Ectodermal cell (in vitro differentiated cells): ENCODE results near the gene SOD1.
"Not testable (repeated sequence)": the region's sequence is repeated elsewhere in the genome, so short reads cannot be mapped to it uniquely, and the experiment has no call there.

Source experiments
- H3K27ac ChIP-seq: 2 replicates; pipeline ENCODE4 v1.7.0; 2013; ENCODE audit warnings: mild to moderate bottlenecking, low read depth, low read length; ENCODE audit not compliant: insufficient read depth, poor library complexity, severe bottlenecking
- H3K27me3 ChIP-seq: 2 replicates; pipeline ENCODE4 v1.7.0; 2013; ENCODE audit warnings: mild to moderate bottlenecking, low read length; ENCODE audit not compliant: insufficient read depth, control insufficient read depth, poor library complexity, severe bottlenecking
- H3K36me3 ChIP-seq: one replicate; pipeline ENCODE4 v1.7.0; 2013; ENCODE audit warnings: low read length; ENCODE audit not compliant: control insufficient read depth, insufficient read depth
- H3K4me1 ChIP-seq: one replicate; pipeline ENCODE4 v1.7.0; 2013; ENCODE audit warnings: low read length; ENCODE audit not compliant: control insufficient read depth, insufficient read depth
- H3K4me3 ChIP-seq: 2 replicates; pipeline ENCODE4 v1.7.0; 2013; ENCODE audit warnings: low read depth, low read length, control low read depth; ENCODE audit not compliant: insufficient read depth
- H3K9me3 ChIP-seq: 2 replicates; pipeline ENCODE4 v1.7.0; 2013; ENCODE audit warnings: mild to moderate bottlenecking, low read length, moderate library complexity; ENCODE audit not compliant: control insufficient read depth
- WGBS, 2 experiments: methylation state at CpG; one replicate each; pipeline ENCODE4 v1.1.7; 2013; ENCODE audit warnings: missing lambda C conversion rate in 2 of 2; 5-methylcytosine and 5-hydroxymethylcytosine counted together

The SOD1 gene

DNA sequence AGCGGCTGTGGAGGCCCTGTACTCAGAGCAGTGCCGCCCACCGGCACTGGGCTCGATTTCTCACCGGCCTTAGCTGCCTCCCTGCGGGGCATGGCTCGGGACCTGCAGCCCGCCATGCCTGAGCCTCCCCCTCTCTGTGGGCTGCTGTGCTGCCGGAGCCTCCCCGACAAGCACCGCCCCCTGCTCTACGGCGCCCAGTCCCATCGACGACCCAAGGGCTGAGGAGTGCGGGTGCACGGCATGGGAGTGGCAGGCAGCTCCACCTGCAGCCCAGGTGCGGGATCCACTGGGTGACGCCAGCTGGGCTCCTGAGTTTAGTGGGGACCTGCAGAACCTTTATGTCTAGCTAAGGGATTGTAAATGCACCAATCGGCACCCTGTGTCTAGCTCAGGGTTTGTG is 5.2 kb upstream of the SOD1 start:
- Histone ChIP-seq H3K36me3 (no peaks in the 10 kb centered on the region), H3K27ac (no peak overlapping the region), H3K4me3 (no peak overlapping the region), H3K4me1 (no peaks in the 10 kb centered on the region), H3K9me3 (no peaks in the 10 kb centered on the region), H3K27me3 (no peaks in the 10 kb centered on the region)
- WGBS, 2 experiments: 95% methylated on average over 20 of the region's 20 CpGs

DNA sequence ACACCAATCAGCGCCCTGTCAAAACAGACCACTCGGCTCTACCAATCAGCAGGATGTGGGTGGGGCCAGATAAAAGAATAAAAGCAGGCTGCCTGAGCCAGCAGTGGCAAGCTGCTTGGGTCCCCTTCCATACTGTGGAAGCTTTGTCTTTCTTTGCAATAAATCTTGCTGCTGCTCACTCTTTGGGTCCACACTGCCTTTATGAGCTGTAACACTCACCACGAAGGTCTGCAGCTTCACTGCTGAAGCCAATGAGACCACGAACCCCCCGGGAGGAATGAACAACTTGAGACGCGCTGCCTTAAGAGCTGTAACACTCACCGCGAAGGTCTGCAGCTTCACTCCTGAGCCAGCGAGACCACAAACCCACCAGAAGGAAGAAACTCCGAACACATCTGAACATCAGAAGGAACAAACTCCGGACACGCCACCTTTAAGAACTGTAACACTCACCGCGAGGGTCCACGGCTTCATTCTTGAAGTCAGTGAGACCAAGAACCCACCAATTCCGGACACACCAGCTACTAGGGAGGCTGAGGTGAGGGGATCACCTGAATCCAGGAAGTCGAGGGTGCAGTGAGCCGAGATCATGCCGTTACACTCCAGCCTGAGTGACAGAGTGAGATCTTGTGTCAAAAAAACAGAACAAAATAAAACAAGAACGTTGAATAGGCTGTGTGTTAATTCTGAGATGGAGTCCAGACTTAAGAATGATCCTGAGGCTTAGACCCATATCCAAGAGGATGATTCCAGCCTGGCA is 4.5 kb upstream of the SOD1 start:
- H3K4me3 ChIP-seq, H3K27me3 ChIP-seq, H3K4me1 ChIP-seq, H3K9me3 ChIP-seq, H3K36me3 ChIP-seq, H3K27ac ChIP-seq: not testable (repeated sequence)
- 93 to 94% methylated on average over 18 to 19 of the region's 21 CpGs for WGBS, 2 experiments

DNA sequence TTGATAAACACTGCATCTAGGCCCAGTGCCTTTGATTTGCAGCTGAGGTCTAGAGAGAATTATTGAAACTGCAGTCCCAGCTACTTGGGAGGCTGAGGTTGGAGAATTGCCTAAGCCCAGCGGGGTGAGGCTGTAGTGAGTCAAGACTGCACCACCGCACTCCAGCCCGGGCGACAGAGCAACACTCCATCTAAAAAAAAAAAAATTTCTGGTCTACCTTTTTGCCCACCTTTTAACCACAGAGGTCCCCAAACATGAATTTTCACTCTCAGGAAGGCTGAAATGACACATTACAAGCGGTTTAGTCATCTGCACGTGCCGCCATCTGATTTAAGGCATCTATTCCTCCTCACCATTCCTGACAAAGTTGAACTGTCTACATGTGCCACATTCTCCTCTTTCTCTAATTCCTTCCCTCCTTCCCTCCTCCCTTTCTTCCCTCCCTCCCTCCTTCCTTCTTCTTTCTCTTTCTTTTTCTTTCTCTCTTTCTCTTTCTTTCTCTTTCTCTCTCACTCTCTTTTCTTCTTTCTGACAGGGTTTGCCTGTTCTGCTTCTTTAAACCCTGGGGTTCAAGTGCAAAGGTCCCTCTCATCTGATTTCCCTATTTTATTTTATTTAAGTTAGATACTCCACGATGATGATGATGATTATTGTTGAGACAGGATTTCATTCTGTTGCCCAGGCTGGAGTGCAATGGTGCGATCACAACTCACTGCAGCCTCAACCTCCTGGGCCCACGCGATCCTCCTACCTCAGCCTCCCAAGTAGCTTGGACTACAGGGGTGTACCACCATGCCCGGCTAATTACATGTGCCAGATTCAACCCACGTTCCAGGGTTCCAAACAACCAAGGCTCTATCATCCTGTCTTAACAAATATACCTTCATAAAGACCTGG is 3.0 kb upstream of the SOD1 start:
- H3K9me3 ChIP-seq: no peaks in the 10 kb centered on the region
- no peak overlapping the region for H3K27ac ChIP-seq
- H3K36me3 ChIP-seq: peaks cover 1% of the 10 kb centered on the region
- no peak overlapping the region for H3K4me3 ChIP-seq
- H3K4me1 ChIP-seq: no peaks in the 10 kb centered on the region
- H3K27me3 ChIP-seq: no peaks in the 10 kb centered on the region
- 93 to 97% methylated on average over 12 to 13 of the region's 13 CpGs for WGBS, 2 experiments

DNA sequence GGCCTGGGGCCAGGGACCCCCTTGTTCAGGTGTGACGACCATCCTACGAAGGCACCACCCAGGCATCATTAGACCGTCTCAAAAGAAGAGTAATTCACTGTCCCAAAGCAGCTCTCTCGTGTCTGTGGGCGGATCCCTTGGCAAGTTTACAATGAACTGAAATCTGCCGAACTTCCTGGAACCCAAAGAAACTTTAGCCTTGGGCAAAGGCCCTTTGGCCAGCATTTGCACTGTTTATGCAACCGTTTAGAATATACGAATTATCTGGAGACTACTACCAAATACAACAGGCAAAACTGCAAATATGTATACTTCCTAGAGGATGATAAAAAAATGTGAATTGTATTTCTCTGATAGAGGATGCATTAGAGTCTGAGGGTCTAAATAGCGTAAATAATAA is 1.4 kb upstream of the SOD1 start:
- Histone ChIP-seq H3K9me3 (no peaks in the 10 kb centered on the region), H3K4me3 (no peak overlapping the region), H3K27ac (no peak overlapping the region), H3K4me1 (no peaks in the 10 kb centered on the region), H3K27me3 (no peaks in the 10 kb centered on the region), H3K36me3 (peaks cover 4% of the 10 kb centered on the region)
- 92 to 93% methylated on average over 9 of the region's 9 CpGs for WGBS, 2 experiments

DNA sequence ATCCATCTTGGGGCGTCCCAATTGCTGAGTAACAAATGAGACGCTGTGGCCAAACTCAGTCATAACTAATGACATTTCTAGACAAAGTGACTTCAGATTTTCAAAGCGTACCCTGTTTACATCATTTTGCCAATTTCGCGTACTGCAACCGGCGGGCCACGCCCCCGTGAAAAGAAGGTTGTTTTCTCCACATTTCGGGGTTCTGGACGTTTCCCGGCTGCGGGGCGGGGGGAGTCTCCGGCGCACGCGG is 282 bp upstream of the SOD1 start:
- no peaks in the 10 kb centered on the region for H3K9me3 ChIP-seq
- H3K27ac ChIP-seq: no peak overlapping the region
- no peaks in the 10 kb centered on the region for H3K4me1 ChIP-seq
- H3K36me3 ChIP-seq: peaks cover 9% of the 10 kb centered on the region
- no peaks in the 10 kb centered on the region for H3K27me3 ChIP-seq
- WGBS, 2 experiments: 4 to 6% methylated on average over 18 of the region's 18 CpGs
- H3K4me3 ChIP-seq: peak overlapping the region; percentile 63

DNA sequence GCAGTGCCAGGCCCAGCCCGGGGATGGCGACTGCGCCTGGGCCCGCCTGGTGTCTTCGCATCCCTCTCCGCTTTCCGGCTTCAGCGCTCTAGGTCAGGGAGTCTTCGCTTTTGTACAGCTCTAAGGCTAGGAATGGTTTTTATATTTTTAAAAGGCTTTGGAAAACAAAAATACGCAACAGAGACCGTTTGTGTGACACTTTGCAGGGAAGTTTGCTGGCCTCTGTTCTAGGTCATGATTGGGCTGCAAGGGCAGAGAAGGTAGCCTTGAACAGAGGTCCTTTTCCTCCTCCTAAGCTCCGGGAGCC is 719 bp downstream of the SOD1 start:
- Histone ChIP-seq H3K4me3 (peak overlapping the region; percentile 63), H3K27ac (no peak overlapping the region), H3K36me3 (peaks cover 9% of the 10 kb centered on the region), H3K9me3 (no peaks in the 10 kb centered on the region), H3K27me3 (no peaks in the 10 kb centered on the region), H3K4me1 (no peaks in the 10 kb centered on the region)
- whole genome bisulfite sequencing, 2 experiments: 2 to 3% methylated on average over 12 of the region's 12 CpGs

DNA sequence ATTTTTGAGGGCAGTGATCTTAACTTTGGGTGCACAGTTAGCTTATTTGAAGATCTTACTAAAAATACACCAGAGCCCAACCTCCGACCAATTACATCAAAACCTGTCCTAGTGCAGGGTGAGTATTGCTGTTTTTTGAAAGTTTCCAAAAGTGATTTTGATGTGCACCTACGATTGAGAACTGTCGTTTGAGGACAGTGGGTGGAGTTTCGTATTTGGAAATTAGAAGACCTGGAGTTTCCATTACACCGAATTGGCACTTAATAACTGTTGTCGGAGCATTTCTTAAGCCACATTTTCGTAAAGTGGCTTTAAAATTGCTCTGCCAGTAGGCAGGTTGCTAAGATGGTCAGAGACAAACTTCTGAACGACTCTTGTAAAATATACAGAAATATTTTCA is 1.1 kb downstream of the SOD1 start:
- Histone ChIP-seq H3K27ac (no peak overlapping the region), H3K4me1 (no peaks in the 10 kb centered on the region), H3K27me3 (no peaks in the 10 kb centered on the region), H3K4me3 (peak overlapping the region; percentile 63), H3K9me3 (no peaks in the 10 kb centered on the region), H3K36me3 (peaks cover 9% of the 10 kb centered on the region)
- WGBS, 2 experiments: 62% methylated on average over 7 to 8 of the region's 8 CpGs

DNA sequence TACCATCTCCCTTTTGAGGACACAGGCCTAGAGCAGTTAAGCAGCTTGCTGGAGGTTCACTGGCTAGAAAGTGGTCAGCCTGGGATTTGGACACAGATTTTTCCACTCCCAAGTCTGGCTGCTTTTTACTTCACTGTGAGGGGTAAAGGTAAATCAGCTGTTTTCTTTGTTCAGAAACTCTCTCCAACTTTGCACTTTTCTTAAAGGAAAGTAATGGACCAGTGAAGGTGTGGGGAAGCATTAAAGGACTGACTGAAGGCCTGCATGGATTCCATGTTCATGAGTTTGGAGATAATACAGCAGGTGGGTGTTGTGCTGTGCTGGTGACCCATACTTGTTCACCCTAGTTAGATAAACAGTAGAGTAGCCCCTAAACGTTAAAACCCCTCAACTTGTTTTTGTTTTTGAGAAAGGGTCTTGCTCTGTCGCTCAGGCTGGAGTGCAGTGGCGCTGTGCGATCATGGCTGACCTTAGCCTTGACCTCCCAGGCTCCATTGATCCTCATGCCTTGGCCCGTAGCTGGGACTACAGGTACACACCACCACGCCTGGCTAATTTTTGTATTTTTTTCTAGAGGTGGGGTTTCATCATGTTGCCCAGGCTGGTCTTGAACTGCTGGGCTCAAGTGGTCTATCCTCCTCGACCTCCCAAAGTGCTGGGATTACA is 4.2 kb downstream of the SOD1 start:
- no peak overlapping the region for H3K4me3 ChIP-seq
- H3K4me1 ChIP-seq: no peaks in the 10 kb centered on the region
- no peaks in the 10 kb centered on the region for H3K9me3 ChIP-seq
- WGBS, 2 experiments: 92 to 95% methylated on average over 7 of the region's 7 CpGs
- no peak overlapping the region for H3K27ac ChIP-seq
- no peaks in the 10 kb centered on the region for H3K27me3 ChIP-seq
- H3K36me3 ChIP-seq: peaks cover 9% of the 10 kb centered on the region

DNA sequence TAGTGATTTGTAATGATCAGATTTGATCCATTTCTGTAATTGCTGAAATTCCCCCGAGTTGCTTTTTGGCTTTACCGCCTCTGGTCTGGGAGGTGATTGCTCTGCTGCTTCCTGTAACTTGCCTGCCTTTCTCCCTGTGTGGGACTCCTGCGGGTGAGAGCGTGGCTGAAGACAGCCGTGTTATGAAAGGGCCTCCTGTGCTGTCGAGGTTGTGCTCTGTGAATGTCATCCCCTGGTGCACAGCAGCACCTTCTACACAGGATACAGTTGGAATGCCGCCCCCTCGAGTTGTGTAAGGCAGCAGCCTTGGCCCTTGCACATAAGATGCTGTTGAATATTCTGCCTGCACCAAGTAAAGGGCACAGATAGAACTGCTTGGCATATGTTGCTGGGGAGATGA is 5.9 kb downstream of the SOD1 start:
- peaks cover 9% of the 10 kb centered on the region for H3K36me3 ChIP-seq
- WGBS, 2 experiments: 89 to 91% methylated on average over 8 of the region's 8 CpGs

DNA sequence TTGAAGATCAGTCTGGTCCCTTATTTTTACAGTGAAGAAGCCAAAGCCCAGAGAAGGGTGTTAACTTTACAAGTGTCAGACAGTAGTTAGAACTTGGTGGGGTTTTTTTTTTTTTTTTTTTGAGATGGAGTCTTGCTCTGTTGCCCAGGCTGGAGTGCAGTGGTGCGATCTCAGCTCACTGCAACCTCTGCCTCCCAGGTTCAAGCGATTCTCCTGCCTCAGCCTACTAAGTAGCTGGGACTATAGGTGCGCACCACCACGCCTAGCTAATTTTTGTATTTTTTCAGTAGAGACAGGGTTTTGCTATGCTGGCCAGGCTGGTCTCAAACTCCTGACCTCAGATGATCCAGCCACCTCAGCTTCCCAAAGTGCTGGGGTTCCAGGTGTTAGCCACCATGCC is 6.4 kb downstream of the SOD1 start:
- H3K9me3 ChIP-seq, H3K36me3 ChIP-seq: not testable (repeated sequence)

More for the DNA sequence above, 5.9 kb downstream of the SOD1 start:
- Histone ChIP-seq H3K9me3 (no peaks in the 10 kb centered on the region), H3K27me3 (no peaks in the 10 kb centered on the region), H3K27ac (no peak overlapping the region), H3K4me3 (no peak overlapping the region), H3K4me1 (no peaks in the 10 kb centered on the region)

More for the DNA sequence above, 6.4 kb downstream of the SOD1 start:
- not testable (repeated sequence) for H3K4me1 ChIP-seq, H3K4me3 ChIP-seq, H3K27me3 ChIP-seq, H3K27ac ChIP-seq
- WGBS, 2 experiments: 89% methylated on average over 4 of the region's 4 CpGs
